ENCODE results near the gene TECTA.

The TECTA gene

GRCh38 chr11:121100943-121101342 lies at the start of gene TECTA:
TSS of gene TECTA (plus strand) at chr11:121101243. CDS start at chr11:121102666, 1,423 bp downstream.
- in situ Hi-C loops (cut with HindIII; ENCODE audit: low sequenced_read_pairs) = no loop called here

GRCh38 chr11:121053244-121053643 lies 47.8 kb upstream of the TECTA start:
- in situ Hi-C loops (cut with HindIII; ENCODE audit: low sequenced_read_pairs) = no loop called here

GRCh38 chr11:121054266-121054665 lies 46.8 kb upstream of the TECTA start:
- in situ Hi-C loops (cut with HindIII; ENCODE audit: low sequenced_read_pairs) = no loop called here

- in situ Hi-C loops (cut with HindIII; ENCODE audit: low sequenced_read_pairs) = no loop called here
Measured at GRCh38 chr11:121055076-121055475, 46.0 kb upstream of the TECTA start.

- in situ Hi-C loops (cut with HindIII; ENCODE audit: low sequenced_read_pairs) = no loop called here
Measured at GRCh38 chr11:121057922-121058321, 43.1 kb upstream of the TECTA start.

- in situ Hi-C loops (cut with HindIII; ENCODE audit: low sequenced_read_pairs) = no loop called here
Measured at GRCh38 chr11:121058941-121059340, 42.1 kb upstream of the TECTA start.

GRCh38 chr11:121059605-121060004 lies 41.4 kb upstream of the TECTA start:
- in situ Hi-C loops (cut with HindIII; ENCODE audit: low sequenced_read_pairs) = no loop called here

- in situ Hi-C loops (cut with HindIII; ENCODE audit: low sequenced_read_pairs) = no loop called here
Measured at GRCh38 chr11:121063728-121064127, 37.3 kb upstream of the TECTA start.

GRCh38 chr11:121066623-121067022 lies 34.4 kb upstream of the TECTA start:
- in situ Hi-C loops (cut with HindIII; ENCODE audit: low sequenced_read_pairs) = no loop called here

- in situ Hi-C loops (cut with HindIII; ENCODE audit: low sequenced_read_pairs) = no loop called here
Measured at GRCh38 chr11:121067026-121067425, 34.0 kb upstream of the TECTA start.

GRCh38 chr11:121067453-121067852 lies 33.6 kb upstream of the TECTA start:
- in situ Hi-C loops (cut with HindIII; ENCODE audit: low sequenced_read_pairs) = no loop called here

GRCh38 chr11:121067962-121068647 lies 32.9 kb upstream of the TECTA start:
- in situ Hi-C loops (cut with HindIII; ENCODE audit: low sequenced_read_pairs) = no loop called here

- in situ Hi-C loops (cut with HindIII; ENCODE audit: low sequenced_read_pairs) = no loop called here
Measured at GRCh38 chr11:121068787-121069186, 32.3 kb upstream of the TECTA start.

GRCh38 chr11:121070951-121071845 lies 29.8 kb upstream of the TECTA start:
- in situ Hi-C loops (cut with HindIII; ENCODE audit: low sequenced_read_pairs) = no loop called here

- in situ Hi-C loops (cut with HindIII; ENCODE audit: low sequenced_read_pairs) = no loop called here
Measured at GRCh38 chr11:121071846-121072450, 29.1 kb upstream of the TECTA start.

GRCh38 chr11:121081321-121081720 lies 19.7 kb upstream of the TECTA start:
- in situ Hi-C loops (cut with HindIII; ENCODE audit: low sequenced_read_pairs) = no loop called here

- in situ Hi-C loops (cut with HindIII; ENCODE audit: low sequenced_read_pairs) = no loop called here
Measured at GRCh38 chr11:121082219-121082618, 18.8 kb upstream of the TECTA start.

GRCh38 chr11:121082670-121083069 lies 18.4 kb upstream of the TECTA start:
- in situ Hi-C loops (cut with HindIII; ENCODE audit: low sequenced_read_pairs) = no loop called here

- in situ Hi-C loops (cut with HindIII; ENCODE audit: low sequenced_read_pairs) = no loop called here
Measured at GRCh38 chr11:121086866-121087265, 14.2 kb upstream of the TECTA start.

GRCh38 chr11:121089566-121089965 lies 11.5 kb upstream of the TECTA start:
- in situ Hi-C loops (cut with HindIII; ENCODE audit: low sequenced_read_pairs) = no loop called here

- in situ Hi-C loops (cut with HindIII; ENCODE audit: low sequenced_read_pairs) = no loop called here
Measured at GRCh38 chr11:121090145-121090721, 10.8 kb upstream of the TECTA start.
